Suprapubic skin (tissue), 4 donors: ENCODE measurements around the gene PRSS33. TPM values are rescaled to one million over a fixed set of nuclear protein-coding genes. Genes with fewer than 3 reads are reported as not detected.
A peak's percentile ranks its signal among the peaks of the same experiment; 100 is the strongest.

ENCODE experiments used
- DNase-seq, 2 donors: peaks; one replicate each; pipeline ENCODE4 v3.0.0-alpha.2; 2019; ENCODE audit warnings: low spot score in 2 of 2
- H3K27ac ChIP-seq: fragments of 200-600 bp; sonication (generic); one replicate; pipeline ENCODE4 v1.5.1; 2019
- H3K27me3 ChIP-seq: fragments of 200-600 bp; sonication (generic); one replicate; pipeline ENCODE4 v1.5.1; 2019
- H3K36me3 ChIP-seq: fragments of 200-600 bp; sonication (generic); one replicate; pipeline ENCODE4 v1.5.1; 2019
- H3K4me1 ChIP-seq: fragments of 200-600 bp; sonication (generic); one replicate; pipeline ENCODE4 v1.5.1; 2019
- H3K4me3 ChIP-seq: fragments of 200-600 bp; sonication (generic); one replicate; pipeline ENCODE4 v1.5.1; 2019; ENCODE audit warnings: mild to moderate bottlenecking
- H3K9me3 ChIP-seq: fragments of 200-600 bp; sonication (generic); one replicate; pipeline ENCODE4 v1.5.1; 2019
- CTCF ChIP-seq, 2 donors: fragments of 200-600 bp in 1 of 2; fragments of 450-650 bp in 1 of 2; sonication (generic) in 1 of 2; IDR thresholded peaks; one replicate each; pipeline ENCODE4 v1.5.1; 2016 to 2019; ENCODE audit warnings: antibody characterized with exemption in 2 of 2, mild to moderate bottlenecking in 1 of 2, moderate library complexity in 1 of 2
- EP300 ChIP-seq: sonication (generic); formaldehyde crosslinking; IDR thresholded peaks from one replicate; pipeline ENCODE4 v1.6.1; 2017; ENCODE audit warnings: antibody characterized with exemption
- POLR2A ChIP-seq, 2 donors: fragments of 450-650 bp; IDR thresholded peaks; one replicate each; pipeline ENCODE4 v1.6.1; 2017; ENCODE audit warnings: antibody characterized with exemption in 2 of 2, mild to moderate bottlenecking in 2 of 2, moderate library complexity in 2 of 2
- POLR2AphosphoS5 ChIP-seq, 3 donors: sonication (generic); formaldehyde crosslinking; IDR thresholded peaks; one replicate each; pipeline ENCODE4 v1.6.1; 2017; ENCODE audit warnings: antibody characterized with exemption in 3 of 3
- WGBS: methylation state at CpG from one replicate; pipeline ENCODE4 v1.1.5; 2018; 5-methylcytosine and 5-hydroxymethylcytosine counted together
- total RNA-seq, 4 donors: library from RNA; depleted of rRNA; stranded (reverse); fragments of >200 nt; gene quantifications; one replicate each; pipeline ENCODE4 v1.1.0, GENCODE V29; 2016

PRSS33 gene
- total RNA-seq, 4 donors from 2014 or later, result not detected

GRCh38 chr16:2833776-2834175, 46.4 kb upstream of the PRSS33 start:
- 60% methylated on average over 6 of the region's 7 CpGs for WGBS
- peak in 1 of 2 donors; percentile 6 for DNase-seq
- Histone ChIP-seq H3K4me1 (peaks cover 24% of the 10 kb centered on the region), H3K4me3 (no peak overlapping the region), H3K27me3 (peaks cover 33% of the 10 kb centered on the region), H3K36me3 (no peaks in the 10 kb centered on the region), H3K27ac (no peak overlapping the region), H3K9me3 (no peaks in the 10 kb centered on the region)
- TF ChIP-seq POLR2A (IDR thresholded peaks at IDR 0.05) (no peak), CTCF (IDR thresholded peaks at IDR 0.05) (no peak), POLR2AphosphoS5 (IDR thresholded peaks at IDR 0.05) (no peak), EP300 (no peak)

- no peak overlapping the region for H3K4me3 ChIP-seq
- peaks cover 27% of the 10 kb centered on the region for H3K27me3 ChIP-seq
- no peaks in the 10 kb centered on the region for H3K36me3 ChIP-seq
- TF ChIP-seq POLR2AphosphoS5 (IDR thresholded peaks at IDR 0.05) (no peak), POLR2A (IDR thresholded peaks at IDR 0.05) (no peak), CTCF (IDR thresholded peaks at IDR 0.05) (no peak), EP300 (no peak)
- 83% methylated on average over 13 of the region's 15 CpGs for WGBS
- H3K9me3 ChIP-seq, result no peaks in the 10 kb centered on the region
- no peak overlapping the region for H3K27ac ChIP-seq
- peaks cover 18% of the 10 kb centered on the region for H3K4me1 ChIP-seq
- peak in 1 of 2 donors; percentile 47 for DNase-seq
Measured at GRCh38 chr16:2831203-2831602, 43.8 kb upstream of the PRSS33 start.

- Histone ChIP-seq H3K36me3 (no peaks in the 10 kb centered on the region), H3K27ac (peak overlapping the region; percentile 55), H3K4me1 (peaks cover 10% of the 10 kb centered on the region), H3K27me3 (peaks cover 26% of the 10 kb centered on the region), H3K9me3 (no peaks in the 10 kb centered on the region), H3K4me3 (no peak overlapping the region)
- DNase-seq, result no peak
- WGBS, result 75% methylated on average over 2 of the region's 5 CpGs
- TF ChIP-seq EP300 (no peak), POLR2A (IDR thresholded peaks at IDR 0.05) (no peak), CTCF (IDR thresholded peaks at IDR 0.05) (no peak), POLR2AphosphoS5 (IDR thresholded peaks at IDR 0.05) (no peak)
Measured at GRCh38 chr16:2830355-2830695, 43.0 kb upstream of the PRSS33 start.

GRCh38 chr16:2829501-2830354, 42.4 kb upstream of the PRSS33 start, which contains the start of gene ZG16B:
Gene ZG16B (plus strand): TSS chr16:2830303. CDS start chr16:2830442, 139 bp downstream.
- peak in 1 of 2 donors; percentile 56 for DNase-seq
- H3K4me3 ChIP-seq, result no peak within 1 kb of the TSS
- H3K27ac ChIP-seq, result peak within 1 kb of the TSS; percentile 55
- no peaks in the 10 kb centered on the region for H3K9me3 ChIP-seq
- no peaks in the 10 kb centered on the region for H3K36me3 ChIP-seq
- TF ChIP-seq CTCF (IDR thresholded peaks at IDR 0.05) (no peak), POLR2AphosphoS5 (IDR thresholded peaks at IDR 0.05) (no peak), POLR2A (IDR thresholded peaks at IDR 0.05) (no peak), EP300 (no peak)
- peaks cover 8% of the 10 kb centered on the region for H3K4me1 ChIP-seq
- H3K27me3 ChIP-seq, result peaks cover 26% of the 10 kb centered on the region
- 23% methylated on average over 9 of the region's 32 CpGs for WGBS

GRCh38 chr16:2828876-2829430, 41.6 kb upstream of the PRSS33 start:
- Histone ChIP-seq H3K9me3 (no peaks in the 10 kb centered on the region), H3K27me3 (peaks cover 26% of the 10 kb centered on the region), H3K36me3 (no peaks in the 10 kb centered on the region), H3K4me3 (no peak overlapping the region), H3K4me1 (peaks cover 8% of the 10 kb centered on the region), H3K27ac (no peak overlapping the region)
- DNase-seq, result no peak
- TF ChIP-seq EP300 (no peak), CTCF (IDR thresholded peaks at IDR 0.05) (no peak), POLR2A (IDR thresholded peaks at IDR 0.05) (no peak), POLR2AphosphoS5 (IDR thresholded peaks at IDR 0.05) (no peak)
- 84% methylated on average over 17 of the region's 17 CpGs for WGBS
